ENCODE data around the gene PANK1. TPM values are rescaled to one million over a fixed set of nuclear protein-coding genes. Genes with fewer than 3 reads are reported as not detected.

The PANK1 gene
- total and polyA plus RNA-seq, 2 experiments from 2014 or later, result 16.9 to 38.2 TPM

DNA sequence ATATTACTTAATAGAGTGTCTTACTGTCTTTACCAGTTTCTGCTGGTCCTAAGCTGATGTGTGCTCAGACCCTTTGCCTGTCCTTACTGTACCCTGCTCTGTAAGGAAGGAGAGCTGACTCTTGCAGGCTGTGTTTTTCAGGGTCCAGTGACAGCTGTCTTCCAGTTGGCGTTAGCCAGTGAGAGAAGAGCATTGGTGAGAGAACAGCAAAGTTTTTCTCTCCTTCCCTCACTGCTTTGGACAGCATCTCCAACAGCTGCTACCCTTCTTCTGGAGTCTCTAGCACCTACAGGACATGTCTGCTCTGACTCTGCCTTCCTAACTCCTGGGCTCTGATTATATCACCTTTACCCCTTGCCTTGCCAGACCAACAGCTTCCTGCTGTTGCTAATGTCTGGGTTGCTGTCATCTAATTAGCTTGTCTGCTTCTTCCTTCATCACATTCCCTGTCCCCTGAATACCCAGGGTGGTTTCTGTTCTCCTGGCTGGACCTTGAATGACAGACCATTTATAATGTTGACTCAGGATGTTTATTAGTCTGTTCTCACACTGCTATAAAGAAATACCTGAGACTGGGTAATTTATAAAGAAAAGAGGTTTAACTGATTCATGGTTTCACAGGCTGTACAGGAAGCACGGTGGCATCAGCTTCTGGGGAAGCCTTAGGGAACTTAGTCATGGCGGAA, 23.5 kb upstream of the PANK1 start:
- no peak overlapping the region for H3K4me3 ChIP-seq
- H3K9me3 ChIP-seq (ENCODE audit: low read depth), result no peaks in the 10 kb centered on the region
- H3K27ac ChIP-seq, result no peak overlapping the region
- DNase-seq (ENCODE audit: low read depth in 1 of 2, low spot score in 1 of 2), result no peak
- no peaks in the 10 kb centered on the region for H3K36me3 ChIP-seq
- TF ChIP-seq, protein P1, sequence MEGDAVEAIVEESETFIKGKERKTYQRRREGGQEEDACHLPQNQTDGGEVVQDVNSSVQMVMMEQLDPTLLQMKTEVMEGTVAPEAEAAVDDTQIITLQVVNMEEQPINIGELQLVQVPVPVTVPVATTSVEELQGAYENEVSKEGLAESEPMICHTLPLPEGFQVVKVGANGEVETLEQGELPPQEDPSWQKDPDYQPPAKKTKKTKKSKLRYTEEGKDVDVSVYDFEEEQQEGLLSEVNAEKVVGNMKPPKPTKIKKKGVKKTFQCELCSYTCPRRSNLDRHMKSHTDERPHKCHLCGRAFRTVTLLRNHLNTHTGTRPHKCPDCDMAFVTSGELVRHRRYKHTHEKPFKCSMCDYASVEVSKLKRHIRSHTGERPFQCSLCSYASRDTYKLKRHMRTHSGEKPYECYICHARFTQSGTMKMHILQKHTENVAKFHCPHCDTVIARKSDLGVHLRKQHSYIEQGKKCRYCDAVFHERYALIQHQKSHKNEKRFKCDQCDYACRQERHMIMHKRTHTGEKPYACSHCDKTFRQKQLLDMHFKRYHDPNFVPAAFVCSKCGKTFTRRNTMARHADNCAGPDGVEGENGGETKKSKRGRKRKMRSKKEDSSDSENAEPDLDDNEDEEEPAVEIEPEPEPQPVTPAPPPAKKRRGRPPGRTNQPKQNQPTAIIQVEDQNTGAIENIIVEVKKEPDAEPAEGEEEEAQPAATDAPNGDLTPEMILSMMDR (IDR thresholded peaks at IDR 0.05; ENCODE audit: low read depth, low read length), result no peak
- H3K27me3 ChIP-seq, result no peaks in the 10 kb centered on the region
- H3K4me1 ChIP-seq (ENCODE audit: low read depth), result no peaks in the 10 kb centered on the region

DNA sequence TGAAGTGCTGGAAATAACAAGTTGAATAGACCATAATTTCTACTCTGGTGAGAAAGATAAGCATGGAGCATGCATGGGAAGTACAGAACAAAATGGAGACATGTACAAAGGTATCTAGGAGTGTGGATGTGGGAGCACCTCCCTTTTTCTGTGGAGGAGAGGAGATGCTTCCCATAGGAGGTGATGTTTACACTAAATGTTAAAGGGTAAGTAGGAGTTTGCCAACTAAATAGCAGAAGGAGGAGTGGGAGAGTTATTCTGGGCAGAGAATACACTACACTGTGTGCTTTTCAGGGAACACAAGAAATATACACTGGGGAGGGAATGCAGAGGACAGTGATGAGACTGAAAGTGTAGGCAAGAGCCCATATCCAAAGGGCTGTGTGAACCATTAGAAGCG, 21.1 kb upstream of the PANK1 start:
- no peak for DNase-seq (ENCODE audit: low read depth in 1 of 2, low spot score in 1 of 2)
- Histone ChIP-seq H3K36me3 (no peaks in the 10 kb centered on the region), H3K27ac (no peak overlapping the region), H3K4me1 (ENCODE audit: low read depth) (no peaks in the 10 kb centered on the region), H3K4me3 (no peak overlapping the region), H3K27me3 (no peaks in the 10 kb centered on the region), H3K9me3 (ENCODE audit: low read depth) (no peaks in the 10 kb centered on the region)
- TF ChIP-seq, protein P1 (IDR thresholded peaks at IDR 0.05; ENCODE audit: low read depth, low read length), result no peak

DNA sequence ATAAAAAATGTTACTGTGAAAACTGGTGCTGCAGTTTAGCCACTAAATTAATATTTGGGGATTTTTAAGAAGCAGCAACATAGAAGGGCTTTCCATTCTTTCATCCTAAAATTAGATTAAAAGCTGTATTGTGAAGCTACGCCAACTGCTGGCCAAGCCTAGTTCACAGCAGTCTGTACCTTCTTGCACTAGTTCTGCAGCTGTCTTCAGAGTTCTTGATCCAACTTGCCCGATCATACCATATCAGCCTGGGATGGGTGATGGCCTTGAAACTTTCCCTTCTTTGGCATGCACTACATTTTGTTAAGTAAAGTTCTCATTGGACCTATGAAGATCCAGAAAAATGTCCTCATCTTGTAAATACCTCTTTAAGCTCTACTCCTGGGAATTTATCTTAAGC, 20.3 kb upstream of the PANK1 start:
- no peaks in the 10 kb centered on the region for H3K27me3 ChIP-seq
- H3K4me1 ChIP-seq (ENCODE audit: low read depth), result no peaks in the 10 kb centered on the region
- no peaks in the 10 kb centered on the region for H3K9me3 ChIP-seq (ENCODE audit: low read depth)
- no peaks in the 10 kb centered on the region for H3K36me3 ChIP-seq
- TF ChIP-seq, protein P1 (IDR thresholded peaks at IDR 0.05; ENCODE audit: low read depth, low read length), result no peak
- H3K4me3 ChIP-seq, result no peak overlapping the region
- no peak overlapping the region for H3K27ac ChIP-seq
- DNase-seq (ENCODE audit: low read depth in 1 of 2, low spot score in 1 of 2), result no peak

DNA sequence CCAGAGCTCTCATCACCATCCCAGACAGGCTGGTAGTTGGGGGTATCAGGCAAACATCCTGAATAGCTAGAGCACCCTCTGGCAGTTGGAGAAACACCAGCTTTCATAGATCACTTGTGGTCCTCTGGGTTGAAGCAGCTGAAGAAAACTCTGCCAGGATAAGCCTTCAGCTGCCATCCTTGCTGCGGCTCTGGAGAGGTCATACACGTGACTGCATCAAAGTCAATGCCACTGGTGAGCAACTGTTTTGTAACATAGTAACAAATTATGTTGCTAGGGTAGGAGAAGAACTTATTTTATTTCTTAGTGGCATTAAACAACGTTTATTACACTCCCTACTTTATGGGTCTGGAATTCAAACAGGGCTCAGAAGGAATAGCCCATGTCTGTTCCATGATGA, 19.2 kb upstream of the PANK1 start:
- DNase-seq (ENCODE audit: low read depth in 1 of 2, low spot score in 1 of 2), result no peak
- H3K9me3 ChIP-seq (ENCODE audit: low read depth), result no peaks in the 10 kb centered on the region
- no peaks in the 10 kb centered on the region for H3K27me3 ChIP-seq
- no peak overlapping the region for H3K4me3 ChIP-seq
- H3K4me1 ChIP-seq (ENCODE audit: low read depth), result no peaks in the 10 kb centered on the region
- no peaks in the 10 kb centered on the region for H3K36me3 ChIP-seq
- H3K27ac ChIP-seq, result no peak overlapping the region
- TF ChIP-seq, protein P1 (IDR thresholded peaks at IDR 0.05; ENCODE audit: low read depth, low read length), result no peak

DNA sequence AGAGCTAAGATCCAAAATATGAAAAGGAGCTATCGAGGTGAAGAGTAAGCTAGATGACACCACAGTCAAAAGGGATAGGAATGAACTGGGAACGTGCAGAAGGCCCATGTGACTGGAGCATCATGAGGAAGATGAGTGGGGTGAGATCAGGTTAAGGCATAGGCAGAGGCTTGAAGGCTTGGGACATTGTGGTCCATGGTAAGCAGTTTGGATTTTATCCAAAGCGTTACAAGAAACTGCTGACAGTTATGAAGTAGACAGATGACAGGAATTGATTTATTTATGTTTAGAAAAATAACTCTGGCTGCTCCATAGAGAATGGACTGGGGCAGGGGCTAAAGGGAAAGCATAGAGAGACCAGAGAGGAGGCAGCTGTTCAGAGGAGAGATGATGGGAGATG, 18.1 kb upstream of the PANK1 start:
- Histone ChIP-seq H3K27ac (no peak overlapping the region), H3K27me3 (no peaks in the 10 kb centered on the region), H3K4me3 (no peak overlapping the region), H3K4me1 (ENCODE audit: low read depth) (no peaks in the 10 kb centered on the region), H3K36me3 (no peaks in the 10 kb centered on the region), H3K9me3 (ENCODE audit: low read depth) (no peaks in the 10 kb centered on the region)
- TF ChIP-seq, protein P1 (IDR thresholded peaks at IDR 0.05; ENCODE audit: low read depth, low read length), result no peak
- no peak for DNase-seq (ENCODE audit: low read depth in 1 of 2, low spot score in 1 of 2)
